Sigmoid colon (tissue), 4 donors: ENCODE results near the gene ATG13.

Source experiments
- EP300 ChIP-seq, 4 donors: sonication (generic); formaldehyde crosslinking; IDR thresholded peaks; one replicate each; pipeline ENCODE4 v1.6.1; 2017; ENCODE audit warnings: antibody characterized with exemption in 4 of 4
- POLR2A ChIP-seq, 2 donors: fragments of 450-650 bp; IDR thresholded peaks; one replicate each; pipeline ENCODE4 v1.6.1; 2016; ENCODE audit warnings: antibody characterized with exemption in 2 of 2, mild to moderate bottlenecking in 2 of 2, moderate library complexity in 2 of 2
- POLR2AphosphoS5 ChIP-seq, 4 donors: sonication (generic); formaldehyde crosslinking; IDR thresholded peaks; one replicate each; pipeline ENCODE4 v1.6.1; 2017; ENCODE audit warnings: antibody characterized with exemption in 4 of 4
- TF ChIP-seq, protein P1 (sequence below), 4 experiments: fragments of 450-650 bp in 3 of 4; fragments of 200-600 bp in 1 of 4; IDR thresholded peaks; one replicate each; pipeline ENCODE4 v1.5.1; 2016 to 2019; ENCODE audit warnings: antibody characterized with exemption in 4 of 4, mild to moderate bottlenecking in 3 of 4, moderate library complexity in 2 of 4

DNA sequence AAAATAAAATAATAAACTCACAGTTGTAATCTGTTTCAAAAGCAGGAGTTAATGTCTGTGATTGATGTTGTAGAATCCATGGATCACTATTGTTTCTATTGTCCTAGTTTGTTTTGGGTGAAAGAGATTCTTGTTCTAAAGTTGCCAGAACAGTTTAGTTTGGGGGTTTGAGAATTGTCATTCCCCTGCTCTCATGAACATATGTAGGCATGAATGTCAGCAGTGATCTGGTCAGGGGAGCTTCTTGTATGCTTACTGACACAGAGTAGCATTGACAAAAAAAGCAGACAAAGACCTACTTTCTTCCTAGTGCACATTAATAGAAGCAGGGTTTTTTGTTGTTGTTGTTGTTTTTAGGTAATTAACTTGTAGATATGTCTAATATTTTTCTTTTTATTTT lies 44.5 kb downstream of the ATG13 start:
- TF ChIP-seq POLR2AphosphoS5 (IDR thresholded peaks at IDR 0.05) (no peak), POLR2A (IDR thresholded peaks at IDR 0.05) (no peak), EP300 (IDR thresholded peaks at IDR 0.05) (no peak)
- TF ChIP-seq, protein P1, sequence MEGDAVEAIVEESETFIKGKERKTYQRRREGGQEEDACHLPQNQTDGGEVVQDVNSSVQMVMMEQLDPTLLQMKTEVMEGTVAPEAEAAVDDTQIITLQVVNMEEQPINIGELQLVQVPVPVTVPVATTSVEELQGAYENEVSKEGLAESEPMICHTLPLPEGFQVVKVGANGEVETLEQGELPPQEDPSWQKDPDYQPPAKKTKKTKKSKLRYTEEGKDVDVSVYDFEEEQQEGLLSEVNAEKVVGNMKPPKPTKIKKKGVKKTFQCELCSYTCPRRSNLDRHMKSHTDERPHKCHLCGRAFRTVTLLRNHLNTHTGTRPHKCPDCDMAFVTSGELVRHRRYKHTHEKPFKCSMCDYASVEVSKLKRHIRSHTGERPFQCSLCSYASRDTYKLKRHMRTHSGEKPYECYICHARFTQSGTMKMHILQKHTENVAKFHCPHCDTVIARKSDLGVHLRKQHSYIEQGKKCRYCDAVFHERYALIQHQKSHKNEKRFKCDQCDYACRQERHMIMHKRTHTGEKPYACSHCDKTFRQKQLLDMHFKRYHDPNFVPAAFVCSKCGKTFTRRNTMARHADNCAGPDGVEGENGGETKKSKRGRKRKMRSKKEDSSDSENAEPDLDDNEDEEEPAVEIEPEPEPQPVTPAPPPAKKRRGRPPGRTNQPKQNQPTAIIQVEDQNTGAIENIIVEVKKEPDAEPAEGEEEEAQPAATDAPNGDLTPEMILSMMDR (IDR thresholded peaks at IDR 0.05), result no peak
